GM19099 (cell line): ENCODE measurements around the gene SFT2D3.

Source experiments
- POLR2A ChIP-seq: IDR thresholded peaks from 3 replicates; pipeline ENCODE4 v1.6.1; 2011; ENCODE audit warnings: low read depth; ENCODE audit not compliant: insufficient read length; ENCODE audit errors: extremely low read depth

Gene SFT2D3

DNA sequence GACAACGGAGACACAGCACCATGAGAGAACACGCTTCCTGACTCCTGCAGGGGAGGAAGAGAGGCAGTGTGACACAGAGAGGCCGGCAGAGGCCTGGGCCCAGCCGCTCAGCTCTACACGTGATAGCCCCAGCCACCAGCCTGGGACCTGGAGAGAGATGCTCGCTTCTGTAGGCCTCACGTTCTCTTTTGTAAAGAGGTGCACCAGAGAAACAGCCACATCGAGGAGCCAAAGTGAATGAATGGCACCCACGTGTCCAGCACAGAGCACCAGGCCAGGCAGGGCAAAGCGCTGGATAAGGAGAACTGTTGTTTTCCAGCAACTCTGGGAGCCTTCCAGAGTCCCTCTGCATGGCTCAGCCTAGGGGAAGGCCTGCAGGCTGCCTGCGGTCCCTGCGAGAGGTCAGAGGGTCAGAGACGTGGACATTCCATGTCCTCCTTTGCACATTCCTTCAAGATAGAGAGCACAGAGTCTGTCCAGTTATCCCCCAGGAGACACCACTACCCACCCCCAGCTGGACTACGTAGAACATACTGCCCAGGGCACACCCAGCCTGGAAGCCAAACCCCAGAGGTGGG, 40.1 kb upstream of the SFT2D3 start:
- no peak for TF ChIP-seq POLR2A

DNA sequence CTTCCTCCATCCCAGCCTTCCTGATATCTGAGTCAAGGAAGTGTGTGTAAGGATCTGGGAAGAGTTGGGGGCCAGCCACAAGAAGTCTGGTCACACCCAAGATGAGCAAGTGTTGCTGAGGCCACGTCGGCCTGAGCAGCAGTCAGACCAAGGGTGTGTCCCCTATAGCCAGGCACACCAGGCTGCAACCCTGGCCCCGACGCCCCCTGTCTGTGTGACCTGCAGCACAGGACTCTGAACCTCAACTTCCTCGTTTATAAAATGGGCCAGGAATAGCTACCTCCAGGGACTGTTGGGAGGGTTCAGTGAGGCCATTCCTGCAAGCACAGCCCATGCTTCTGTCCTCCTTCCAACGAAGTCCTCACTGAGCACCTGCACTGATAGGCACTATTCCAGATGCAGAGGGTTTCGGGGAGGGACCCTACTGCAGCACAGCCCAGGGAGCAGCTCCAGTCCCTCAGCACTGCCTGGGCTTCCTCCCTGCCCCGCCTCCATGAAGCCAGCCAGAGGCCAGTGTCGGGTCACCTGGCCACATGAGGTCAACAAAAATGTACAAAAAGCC, 39.3 kb upstream of the SFT2D3 start:
- no peak for TF ChIP-seq POLR2A

DNA sequence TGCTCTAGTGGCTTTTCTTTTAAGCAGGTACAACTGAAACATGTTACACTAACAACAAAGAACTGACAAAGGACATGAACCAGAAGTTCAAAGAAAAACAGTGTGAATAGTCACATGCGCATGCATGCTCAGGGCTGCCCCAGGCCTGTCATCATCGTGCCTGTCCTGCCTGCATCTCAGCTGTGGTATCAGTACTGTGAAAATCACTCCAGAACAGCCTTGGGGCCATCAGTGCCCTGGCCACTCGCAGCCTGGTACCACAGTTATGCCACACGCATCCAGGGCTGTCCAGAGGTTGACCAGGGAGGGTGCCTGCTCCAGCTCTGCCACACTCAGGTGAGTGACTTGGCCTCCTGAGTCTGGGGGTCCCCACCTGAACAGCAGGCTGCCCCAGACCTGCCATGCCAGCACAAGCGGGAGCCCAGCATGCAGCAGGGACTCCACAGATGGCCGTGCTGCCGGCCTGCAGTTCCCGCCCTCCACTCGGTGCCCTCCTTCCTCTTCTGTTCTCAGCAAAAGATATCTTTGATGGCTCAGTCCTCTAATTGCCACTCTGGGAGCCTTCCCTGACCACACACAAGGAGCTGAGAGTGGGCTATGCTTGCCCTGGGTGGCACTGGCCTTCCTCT, 38.2 kb upstream of the SFT2D3 start:
- TF ChIP-seq POLR2A = no peak

DNA sequence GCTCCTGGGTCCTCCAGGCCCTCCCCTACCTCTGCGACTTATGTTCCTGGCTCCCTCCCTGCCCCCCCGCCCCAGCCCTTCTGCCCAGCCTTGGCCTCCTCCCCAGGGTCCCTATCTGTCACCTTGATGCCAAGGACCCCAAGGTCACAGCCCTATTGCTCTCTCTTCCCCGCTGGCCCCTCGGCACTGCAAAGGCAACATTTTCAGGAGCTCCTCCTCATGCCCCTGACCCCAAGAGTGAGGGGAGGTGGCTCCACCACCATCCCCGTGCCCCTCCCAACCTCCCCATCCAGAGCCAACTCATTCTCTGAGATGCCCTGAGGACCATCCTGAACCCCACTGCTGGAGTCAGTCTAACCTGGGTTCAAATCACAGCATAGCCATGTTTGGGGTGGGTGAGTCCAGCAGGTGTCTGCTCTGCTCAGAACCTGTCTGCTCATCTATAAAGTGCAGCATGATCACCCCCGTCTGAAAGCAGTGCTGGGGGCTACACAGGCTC, 37.7 kb upstream of the SFT2D3 start:
- TF ChIP-seq POLR2A = no peak

DNA sequence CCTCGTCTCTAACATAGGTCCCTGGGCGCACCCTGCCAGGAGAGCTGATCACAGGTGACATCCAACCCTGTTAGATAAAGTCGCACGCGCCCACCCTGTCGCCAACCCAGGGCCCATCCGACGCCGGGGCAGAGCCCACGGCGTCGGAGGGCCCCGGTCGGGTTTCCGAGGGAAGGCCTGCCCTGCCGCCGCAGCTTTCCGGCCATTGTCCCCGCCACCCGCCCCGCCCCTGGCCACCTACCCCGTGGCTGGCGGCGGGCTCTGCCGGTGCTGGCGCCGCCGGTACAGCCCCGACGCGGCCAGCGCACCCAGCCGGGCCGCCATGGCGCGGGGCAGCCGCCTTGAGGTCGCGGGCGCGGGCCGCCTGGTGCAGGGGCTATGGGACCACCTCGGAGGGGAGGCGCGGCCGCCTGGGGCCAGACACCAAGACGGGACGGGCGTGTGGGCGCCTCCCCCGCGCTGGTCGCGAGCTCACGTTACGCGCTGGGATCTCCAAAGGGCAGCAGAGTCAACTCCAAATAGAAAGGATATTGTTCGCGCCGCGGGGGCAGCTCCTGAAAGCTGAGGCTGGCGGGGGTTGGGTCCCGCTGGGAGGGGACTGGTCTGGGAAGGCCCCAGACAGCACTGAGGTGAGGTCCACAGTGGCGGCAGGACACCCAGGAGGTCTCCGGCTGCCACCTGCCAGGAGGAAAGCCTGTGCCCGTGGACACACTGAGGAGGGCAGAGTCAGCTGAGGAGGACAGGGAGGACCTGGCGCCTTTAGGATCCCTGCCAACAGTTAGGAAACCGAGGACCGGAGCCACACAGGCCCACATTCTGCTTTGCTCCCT, 37.0 kb upstream of the SFT2D3 start:
- TF ChIP-seq POLR2A = no peak

DNA sequence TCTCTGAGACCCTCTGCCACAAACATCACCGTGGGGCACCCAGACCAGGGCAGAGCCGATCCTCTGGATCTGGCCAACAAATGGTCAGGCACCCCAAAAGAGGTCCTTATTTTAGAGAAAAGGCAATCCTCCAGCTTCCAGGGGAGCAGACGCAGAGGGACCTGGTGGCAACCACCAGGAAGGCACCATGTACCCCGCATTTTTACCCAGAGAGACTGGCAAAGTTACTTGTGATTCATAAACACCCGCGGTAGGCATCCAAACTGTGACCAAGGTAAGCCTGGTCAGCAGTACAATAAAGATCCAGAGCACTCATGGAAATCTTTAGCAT, 36.4 kb upstream of the SFT2D3 start:
- TF ChIP-seq POLR2A = no peak

DNA sequence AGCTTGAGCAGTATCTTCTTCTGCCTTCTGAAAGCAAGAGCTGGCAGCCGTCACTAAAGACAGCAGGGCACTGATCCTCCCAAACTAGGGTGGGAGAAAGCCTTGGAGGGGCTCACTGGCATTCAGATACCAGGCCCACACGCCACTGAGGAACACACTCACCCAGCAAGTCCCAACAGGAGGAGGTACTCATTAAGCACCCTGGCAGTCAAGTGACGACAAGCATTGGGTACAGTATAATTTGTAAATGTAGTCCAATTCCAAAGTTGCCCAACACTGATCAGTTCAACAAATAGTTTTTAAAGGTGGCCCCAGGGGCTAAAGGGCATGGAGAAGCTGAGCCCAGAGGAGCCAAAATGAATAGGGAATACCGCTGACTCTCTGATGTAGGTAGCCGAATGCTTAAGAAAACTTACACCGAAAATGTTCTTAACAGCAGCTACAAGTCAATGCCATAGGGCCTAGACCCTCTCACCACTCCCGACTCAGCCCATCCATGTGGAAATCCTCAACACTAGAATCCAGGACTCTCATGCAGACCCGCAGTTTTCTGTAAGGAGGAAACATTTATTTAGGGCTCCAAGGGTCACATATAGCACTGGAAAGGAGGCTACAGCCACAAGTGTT, 35.9 kb upstream of the SFT2D3 start:
- no peak for TF ChIP-seq POLR2A

DNA sequence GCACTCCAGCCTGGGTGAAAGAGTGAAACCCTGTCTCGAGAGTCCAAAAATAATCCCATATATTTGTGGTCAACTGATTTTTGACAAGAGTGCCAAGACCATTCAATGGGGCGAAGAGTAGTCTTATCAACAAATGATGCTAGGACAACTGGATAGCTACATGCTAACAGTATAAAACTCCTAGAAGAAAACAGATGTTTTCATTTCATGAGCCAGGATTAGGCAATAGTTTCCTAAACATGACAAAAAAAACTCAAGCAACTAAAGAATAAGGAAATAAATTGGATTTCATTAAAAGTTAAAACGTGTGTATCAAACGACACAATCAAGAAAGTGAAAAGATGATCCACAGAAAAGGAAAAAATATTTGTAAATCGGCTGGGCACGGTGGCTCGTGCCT, 32.2 kb upstream of the SFT2D3 start:
- no peak for TF ChIP-seq POLR2A

DNA sequence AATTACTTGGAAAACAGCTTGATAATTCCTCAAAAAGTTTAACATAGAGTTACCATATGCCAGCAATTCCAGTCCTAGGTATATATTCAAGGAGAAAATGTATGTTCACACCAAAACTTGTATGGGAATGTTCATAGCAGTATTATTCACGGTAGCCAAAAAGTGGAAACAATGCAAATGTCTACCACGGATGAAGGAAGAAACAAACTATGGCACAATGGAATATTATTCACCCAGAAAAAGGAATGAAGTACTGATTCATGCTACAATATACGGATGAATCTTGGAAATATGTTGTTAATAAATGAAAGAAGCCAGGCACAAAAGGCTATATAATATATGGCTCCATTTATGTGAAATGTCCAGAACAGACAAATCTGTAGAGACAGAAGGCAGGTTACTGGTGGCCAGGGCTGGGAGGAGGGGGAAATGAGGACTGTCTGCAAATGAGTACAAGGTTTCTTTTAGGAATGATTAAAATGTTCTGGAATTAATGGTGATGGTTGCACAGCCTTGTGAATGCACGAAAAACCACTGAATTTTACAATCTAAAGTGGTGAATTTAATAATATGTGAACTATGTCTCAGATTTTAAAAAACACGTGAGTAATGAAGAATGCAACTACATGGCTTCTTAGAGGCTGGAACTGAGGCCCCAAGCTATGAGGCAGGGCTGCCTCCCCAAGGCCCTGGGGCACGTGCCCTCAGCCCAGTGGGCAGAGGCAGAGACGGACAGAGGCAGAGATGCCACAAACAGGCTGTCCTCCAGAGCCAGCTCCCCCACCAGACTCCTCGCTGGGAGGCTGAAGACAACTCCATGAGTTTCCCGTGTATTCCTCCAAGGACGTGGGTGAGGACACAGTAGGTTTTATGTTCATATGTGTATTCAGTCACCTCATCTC, 31.0 kb upstream of the SFT2D3 start:
- no peak for TF ChIP-seq POLR2A

DNA sequence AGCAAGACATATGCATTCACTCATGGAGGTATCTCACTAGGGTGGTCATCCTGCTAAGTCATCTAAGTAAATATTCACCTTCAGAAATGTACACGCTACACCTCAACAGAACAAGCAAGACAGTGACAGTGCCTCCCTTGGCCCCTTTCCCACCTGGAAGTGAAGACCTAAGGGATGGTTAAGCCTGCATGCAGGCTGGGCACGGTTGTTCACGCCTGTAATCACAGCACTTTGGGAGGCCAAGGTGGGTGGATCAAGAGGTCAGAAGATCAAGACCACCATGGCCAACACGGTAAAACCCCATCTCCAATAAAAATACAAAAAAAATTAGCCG, 30.4 kb upstream of the SFT2D3 start:
- TF ChIP-seq POLR2A = no peak

DNA sequence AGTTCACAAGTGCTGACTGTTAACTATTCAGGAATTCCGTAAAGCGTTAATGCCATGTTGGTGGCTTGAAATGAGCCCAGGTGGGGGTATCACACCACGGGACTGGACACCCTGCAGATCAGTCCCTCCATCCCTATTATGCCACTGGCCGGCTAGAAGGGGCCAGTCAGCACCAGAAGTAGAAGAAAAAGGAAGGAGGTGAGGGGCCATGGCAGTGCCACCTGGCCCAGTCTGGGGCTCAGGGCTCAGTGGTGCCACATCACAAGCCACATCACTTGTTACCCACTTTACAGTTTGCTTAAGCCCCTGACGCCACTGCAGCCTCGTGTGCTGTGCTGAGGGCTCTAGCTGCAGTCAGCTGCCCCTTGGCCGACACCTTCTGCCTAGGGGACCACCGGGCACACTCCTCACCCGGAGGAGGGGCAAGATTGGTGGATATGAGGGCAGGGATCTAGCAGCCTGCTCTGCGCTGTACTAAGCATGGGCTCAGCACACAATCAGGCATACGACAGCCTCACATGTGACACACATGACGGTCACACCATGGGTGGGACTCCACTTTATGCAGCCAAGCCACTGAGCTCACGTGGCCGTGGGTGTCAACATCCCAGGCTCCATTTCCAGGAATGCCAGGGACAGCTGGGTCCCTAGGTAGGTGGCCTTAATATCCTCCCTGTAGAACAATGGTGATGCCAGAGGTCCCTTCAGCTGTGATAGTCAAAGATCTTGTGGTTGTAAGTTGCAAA, 29.6 kb upstream of the SFT2D3 start:
- TF ChIP-seq POLR2A = no peak

DNA sequence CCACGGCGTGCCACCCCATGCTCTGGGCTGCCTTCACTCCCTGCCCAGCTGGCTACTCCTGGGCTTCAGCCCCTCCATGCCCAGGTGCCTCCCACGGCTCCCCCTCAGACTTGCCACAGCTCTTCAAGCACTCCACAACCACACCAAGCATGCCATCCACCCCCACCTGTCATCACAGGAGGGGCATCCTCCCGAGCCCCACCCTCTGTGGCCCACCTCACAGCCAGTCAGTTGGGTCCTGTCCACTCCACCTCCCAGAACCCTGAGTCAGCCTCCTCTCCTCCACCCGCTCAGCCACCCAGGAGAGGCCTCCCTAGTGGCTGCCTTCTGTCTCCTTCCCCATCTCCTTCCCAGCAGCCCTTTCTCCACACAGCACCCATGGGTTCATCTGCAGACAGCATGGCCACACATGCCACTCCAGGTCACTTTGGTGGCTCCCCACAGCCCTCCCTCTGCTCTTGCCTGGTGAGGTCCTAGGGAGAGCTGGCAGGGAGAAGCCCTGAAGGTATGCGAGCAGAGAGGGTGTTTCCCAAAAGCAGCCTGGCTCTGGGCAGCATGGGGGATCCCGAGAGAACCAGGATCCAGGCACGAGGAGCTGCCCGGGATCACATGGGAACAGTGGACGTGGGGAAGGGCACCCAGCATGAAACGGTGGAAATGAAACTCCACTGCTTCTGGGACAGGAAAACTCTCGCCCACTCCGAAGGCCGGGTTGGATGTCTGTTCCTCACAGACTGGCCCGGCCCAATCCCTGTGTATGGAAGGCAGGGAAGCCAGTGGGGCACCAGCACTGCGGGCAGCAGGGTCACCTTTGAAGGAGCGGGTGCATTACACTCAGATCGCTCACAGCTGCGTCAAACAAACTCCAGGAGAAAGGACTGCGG, 28.7 kb upstream of the SFT2D3 start:
- no peak for TF ChIP-seq POLR2A
